Activated T-cell treated with anti-CD3 and anti-CD28 coated beads, Interleukin-2, amount 50 U/mL, for 48 hours (primary cell): ENCODE results near the gene RABEP1.

Experiments used
- DNase-seq, 2 experiments: peaks; one replicate each; pipeline ENCODE4 v3.0.0-alpha.2; 2020

The RABEP1 gene

GRCh38 chr17:5362162-5362811, 80.2 kb downstream of the RABEP1 start:
- DNase-seq: no peak

GRCh38 chr17:5364156-5364555, 82.1 kb downstream of the RABEP1 start:
- no peak for DNase-seq

- DNase-seq: no peak
Measured at GRCh38 chr17:5364696-5365095, 82.6 kb downstream of the RABEP1 start.

- no peak for DNase-seq
Measured at GRCh38 chr17:5365831-5366230, 83.7 kb downstream of the RABEP1 start.

GRCh38 chr17:5370411-5370810, 88.3 kb downstream of the RABEP1 start:
- DNase-seq: no peak

- no peak for DNase-seq
Measured at GRCh38 chr17:5373112-5373511, 91.0 kb downstream of the RABEP1 start.

- no peak for DNase-seq
Measured at GRCh38 chr17:5378566-5379207, 96.6 kb downstream of the RABEP1 start.

GRCh38 chr17:5379351-5380107, 97.4 kb downstream of the RABEP1 start:
- no peak for DNase-seq

GRCh38 chr17:5380491-5381135, 98.5 kb downstream of the RABEP1 start:
- no peak for DNase-seq

GRCh38 chr17:5381542-5381941, 99.5 kb downstream of the RABEP1 start:
- no peak for DNase-seq

GRCh38 chr17:5391678-5392077, 109.6 kb downstream of the RABEP1 start:
- DNase-seq: no peak

- no peak for DNase-seq
Measured at GRCh38 chr17:5396612-5397011, 114.5 kb downstream of the RABEP1 start.

- DNase-seq: no peak
Measured at GRCh38 chr17:5399767-5400166, 117.7 kb downstream of the RABEP1 start.

GRCh38 chr17:5405400-5405799, 123.3 kb downstream of the RABEP1 start:
- no peak for DNase-seq

GRCh38 chr17:5408186-5408585, 126.1 kb downstream of the RABEP1 start:
- no peak for DNase-seq

- DNase-seq: no peak
Measured at GRCh38 chr17:5410594-5411272, 128.6 kb downstream of the RABEP1 start.

- DNase-seq: no peak
Measured at GRCh38 chr17:5413682-5414081, 131.6 kb downstream of the RABEP1 start.

- DNase-seq: no peak
Measured at GRCh38 chr17:5416901-5417300, 134.8 kb downstream of the RABEP1 start.

GRCh38 chr17:5418858-5419355, 136.8 kb downstream of the RABEP1 start:
- DNase-seq: no peak

- peak; percentile 96 to 97 for DNase-seq
Measured at GRCh38 chr17:5419356-5419958, 137.4 kb downstream of the RABEP1 start, which contains the start of gene NUP88. TSS of gene NUP88 (minus strand) at chr17:5419662. CDS start at chr17:5419650, 12 bp downstream.

- peak; percentile 91 to 92 for DNase-seq
Measured at GRCh38 chr17:5419959-5420653, 138.0 kb downstream of the RABEP1 start, which contains the start of gene RPAIN. TSS of gene RPAIN (plus strand) at chr17:5420182. CDS start at chr17:5420211, 29 bp downstream.
